Naive thymus-derived CD8-positive, alpha-beta T cell (primary cell): ENCODE data around the gene ZNF385C. TPM values are rescaled to one million over a fixed set of nuclear protein-coding genes. Genes with fewer than 3 reads are reported as not detected.

Experiments used
- ATAC-seq, 2 donors: fragments of 150-1000 bp; cut with Tn5 transposase in 1 of 2; sonication (Bioruptor Pico), chemical (Tn5 transposase) in 1 of 2; 1 replicate in 1 of 2; 2 replicates in 1 of 2; pipeline ENCODE4 v1.10.0; 2021; ENCODE audit warnings: mild to moderate bottlenecking in 2 of 2, moderate library complexity in 2 of 2
- POLR2A ChIA-PET: fragments of 350-600 bp; sonication (Branson Sonifier 250); formaldehyde crosslinking; loops from one replicate; lab custom pipeline; 2021; ENCODE audit warnings: antibody characterized with exemption; lab: Charles Lee
- DNase-seq, 10 donors: peaks; one replicate each; pipeline versions ENCODE4 v3.0.0 to v3.0.0-alpha.2; 2020 to 2022
- H3K27ac Mint-ChIP-seq, 10 donors: one replicate each; pipeline ENCODE4 v1.8.0; 2020 to 2022; ENCODE audit warnings: mild to moderate bottlenecking in 10 of 10, mixed read lengths in 10 of 10, moderate library complexity in 4 of 10, inconsistent platforms in 1 of 10
- H3K27me3 Mint-ChIP-seq, 5 donors: one replicate each; pipeline ENCODE4 v1.8.0; 2021 to 2022; ENCODE audit warnings: mixed read lengths in 5 of 5
- H3K36me3 Mint-ChIP-seq, 3 donors: one replicate each; pipeline ENCODE4 v1.8.0; 2020 to 2022; ENCODE audit warnings: mixed read lengths in 3 of 3, mild to moderate bottlenecking in 2 of 3, inconsistent platforms in 1 of 3
- H3K4me1 Mint-ChIP-seq, 4 donors: one replicate each; pipeline ENCODE4 v1.8.0; 2021 to 2022; ENCODE audit warnings: mixed read lengths in 4 of 4
- H3K4me3 Mint-ChIP-seq, 10 donors: one replicate each; pipeline ENCODE4 v1.8.0; 2020 to 2022; ENCODE audit warnings: mild to moderate bottlenecking in 10 of 10, mixed read lengths in 10 of 10, moderate library complexity in 6 of 10, inconsistent platforms in 1 of 10
- H3K9me3 Mint-ChIP-seq, 9 donors: one replicate each; pipeline ENCODE4 v1.8.0; 2020 to 2022; ENCODE audit warnings: mixed read lengths in 9 of 9, mild to moderate bottlenecking in 3 of 9, inconsistent platforms in 1 of 9, moderate library complexity in 1 of 9
- polyA plus RNA-seq, 3 donors: library from polyadenylated mRNA; unstranded; fragments of 300-500 nt; fragmentation: Illumina TruSeq; gene quantifications; one replicate each; pipeline ENCODE4 v1.2.3, GENCODE V29; 2021
- total RNA-seq, 8 experiments: library from RNA in 2 of 8; stranded (reverse) in 2 of 8; gene quantifications; one replicate each; pipeline ENCODE4 v1.2.3 and lab custom pipeline; 2021 to 2026

The ZNF385C gene
- total and polyA plus RNA-seq, 5 experiments from 2014 or later: 0.09 to 0.36 (median 0.14) TPM; not detected in 1

DNA sequence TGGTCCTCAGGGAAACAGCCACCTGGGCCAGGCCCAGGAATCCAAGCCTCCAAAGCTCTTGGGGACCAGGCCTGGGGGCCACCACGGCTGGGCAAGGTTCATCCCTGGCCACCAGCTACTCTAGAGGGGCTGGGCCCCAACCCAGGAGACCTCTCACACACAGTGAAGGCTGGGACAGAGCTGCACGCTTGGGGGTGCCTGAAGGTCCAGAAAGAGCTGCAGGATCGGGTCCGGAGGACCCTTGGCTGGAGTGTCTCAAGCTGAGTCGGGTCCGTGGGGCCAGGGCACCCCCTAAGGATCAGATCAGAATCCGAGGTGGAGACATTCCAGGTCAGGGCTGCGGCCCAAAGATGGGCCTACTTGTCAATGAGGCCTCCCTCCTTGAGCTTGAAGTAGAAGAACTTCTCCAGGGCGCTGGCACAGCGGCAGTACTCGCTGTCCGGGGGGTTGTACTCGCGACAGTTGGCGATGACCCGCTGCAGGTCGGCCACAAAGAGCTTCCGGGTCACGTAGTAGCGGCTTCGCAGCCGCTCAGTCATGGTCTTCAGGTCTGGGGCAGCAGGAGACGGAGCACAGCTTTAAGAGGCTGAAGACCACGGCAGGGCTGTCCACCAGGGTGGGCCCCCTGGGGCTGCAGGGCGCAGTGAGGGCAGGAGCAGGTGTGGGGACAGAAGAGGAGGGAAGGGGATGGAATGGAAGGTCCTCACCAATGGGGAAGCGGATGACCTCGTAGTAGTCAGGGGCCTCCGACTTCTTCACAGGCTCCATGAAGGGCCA, 15.2 kb upstream of the ZNF385C start:
- no peaks in the 10 kb centered on the region for H3K27me3 Mint-ChIP-seq
- ATAC-seq (no peak), DNase-seq (no peak)
- POLR2A ChIA-PET: interaction anchor here (0.7 to 8.1 kb wide), 10 partner anchors 12 to 175 kb away, joined by 3 to 83 read pairs (median 5); partner anchors contain the start of genes CNP, DNAJC7, NKIRAS2 and STAT5A
- H3K9me3 Mint-ChIP-seq: no peaks in the 10 kb centered on the region
- H3K4me1 Mint-ChIP-seq: peaks cover 22 to 62% (median 54%) of the 10 kb centered on the region in 4 donors
- H3K36me3 Mint-ChIP-seq: peaks cover 5 to 28% (median 14%) of the 10 kb centered on the region in 3 donors
- peak overlapping the region; percentile 51 to 100 (median 96) for H3K27ac Mint-ChIP-seq
- H3K4me3 Mint-ChIP-seq: peak overlapping the region in 1 of 10 donors; percentile 87

DNA sequence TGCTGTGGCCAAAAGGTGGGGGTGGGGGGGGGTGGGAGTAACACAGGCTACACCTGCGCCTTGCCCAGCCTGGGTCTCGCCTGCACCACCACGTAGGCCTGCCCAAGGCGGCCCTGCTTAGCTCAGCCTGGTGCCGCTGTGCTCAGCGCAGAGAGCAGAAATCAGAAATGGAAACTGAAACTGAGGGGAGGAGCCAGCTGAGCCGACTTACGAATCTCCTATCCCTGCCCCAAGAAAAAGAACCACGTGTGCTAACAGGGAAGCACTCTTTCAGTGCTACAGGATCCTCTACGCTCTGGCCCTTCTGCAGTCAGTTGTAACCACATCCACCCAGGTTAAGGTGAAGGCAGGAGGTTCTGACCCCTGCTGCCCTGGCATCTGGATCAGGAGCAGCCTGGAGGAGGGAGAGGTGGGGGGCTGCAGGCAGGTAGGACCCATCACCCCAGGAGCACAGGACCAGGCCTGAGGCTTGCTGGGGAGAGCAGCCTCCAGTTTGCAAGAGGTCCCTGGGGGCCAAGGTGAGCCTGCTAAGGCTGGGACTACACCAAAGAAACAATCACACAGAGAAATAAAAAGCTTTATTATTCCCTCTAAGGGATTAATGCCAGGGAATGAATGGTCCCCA, 14.4 kb upstream of the ZNF385C start, which contains the start of gene DHX58:
DHX58 (minus strand) TSS at position 163 of the 625 bp plus-strand sequence. CDS start 822 bp downstream, outside the sequence.
- peak; percentile 56 to 87 (median 76) for DNase-seq
- POLR2A ChIA-PET: interaction anchor here (0.6 to 8.1 kb wide), 19 partner anchors 8 to 424 kb away, joined by 3 to 83 read pairs (median 3); partner anchors contain the start of genes CNP, DNAJC7, EIF1 and GHDC
- Mint-ChIP-seq H3K27me3 (no peaks in the 10 kb centered on the region), H3K36me3 (peaks cover 5 to 36% (median 17%) of the 10 kb centered on the region in 3 donors), H3K27ac (peak within 1 kb of the TSS; percentile 93 to 100 (median 97)), H3K4me1 (peaks cover 22 to 67% (median 60%) of the 10 kb centered on the region in 4 donors), H3K9me3 (no peaks in the 10 kb centered on the region), H3K4me3 (peak within 1 kb of the TSS; percentile 86 to 98 (median 93))
- ATAC-seq: peak; percentile 88

DNA sequence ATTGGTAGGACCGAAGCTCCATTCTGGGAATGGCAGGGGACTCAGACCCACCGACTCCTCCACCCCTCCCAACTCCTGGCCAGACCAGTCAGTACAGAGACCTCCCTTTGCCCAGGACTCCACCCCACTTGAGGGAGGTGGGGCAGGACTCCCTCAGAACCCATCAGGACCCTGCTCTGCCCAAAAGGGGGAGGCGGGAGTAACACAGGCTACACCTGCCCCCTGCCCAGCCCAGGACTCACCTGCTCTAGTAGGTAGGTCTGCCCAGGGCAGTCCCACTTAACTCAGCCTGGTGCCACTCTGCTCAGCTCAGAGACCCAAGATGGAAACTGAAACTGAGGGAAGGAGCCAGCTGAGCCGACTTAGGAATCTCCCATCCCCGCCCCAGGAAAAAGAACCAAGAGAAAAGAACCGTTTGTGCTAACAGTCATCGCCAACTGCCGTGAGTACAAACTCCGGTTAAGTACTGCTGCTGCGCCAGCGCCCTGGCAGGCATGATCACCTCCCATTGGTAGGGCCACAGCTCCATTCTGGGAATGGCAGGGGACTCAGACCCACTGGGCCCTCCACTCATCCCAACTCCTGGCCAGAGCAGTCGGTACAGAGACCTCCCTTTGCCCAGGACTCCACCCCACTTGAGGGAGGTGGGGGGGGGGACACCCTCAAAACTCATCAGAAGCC, 13.7 kb upstream of the ZNF385C start:
- Mint-ChIP-seq H3K27ac (peak overlapping the region; percentile 93 to 100 (median 97)), H3K36me3 (peaks cover 5 to 34% (median 15%) of the 10 kb centered on the region in 3 donors), H3K4me3 (peak overlapping the region; percentile 86 to 98 (median 93)), H3K4me1 (peaks cover 21 to 66% (median 61%) of the 10 kb centered on the region in 4 donors), H3K27me3 (no peaks in the 10 kb centered on the region), H3K9me3 (no peaks in the 10 kb centered on the region)
- ATAC-seq (peak in 1 of 2 donors; percentile 12), DNase-seq (peak in 3 of 10 donors; percentile 17 to 29 (median 19))
- POLR2A ChIA-PET: interaction anchor here (0.7 to 8.1 kb wide), 18 partner anchors 8 to 424 kb away, joined by 3 to 83 read pairs (median 4); partner anchors contain the start of genes CNP, DNAJC7, EIF1 and HSPB9

DNA sequence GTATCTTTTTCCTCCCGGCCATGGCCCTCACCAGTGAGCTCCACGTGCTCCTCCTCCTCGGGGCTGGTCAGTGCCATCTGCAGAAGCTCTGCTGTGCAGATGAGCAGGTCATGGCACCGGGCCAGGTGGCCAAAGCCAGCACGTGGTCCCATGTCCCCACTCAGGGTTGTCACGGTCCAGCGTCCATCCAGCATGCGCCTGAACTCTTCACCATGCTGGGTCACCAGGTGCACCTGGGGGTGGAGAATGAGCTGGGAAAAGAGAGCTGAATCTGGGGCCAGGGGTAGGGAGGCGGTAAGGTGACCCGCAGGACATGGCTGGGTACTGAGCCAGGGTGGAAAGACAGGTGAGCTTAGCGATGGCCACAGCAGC, 13.0 kb upstream of the ZNF385C start:
- H3K9me3 Mint-ChIP-seq: no peaks in the 10 kb centered on the region
- POLR2A ChIA-PET: interaction anchor here (0.5 to 8.1 kb wide), 10 partner anchors 10 to 723 kb away, joined by 3 to 83 read pairs (median 4); partner anchors contain the start of genes CNP, DNAJC7, HSPB9 and KAT2A
- DNase-seq: no peak

DNA sequence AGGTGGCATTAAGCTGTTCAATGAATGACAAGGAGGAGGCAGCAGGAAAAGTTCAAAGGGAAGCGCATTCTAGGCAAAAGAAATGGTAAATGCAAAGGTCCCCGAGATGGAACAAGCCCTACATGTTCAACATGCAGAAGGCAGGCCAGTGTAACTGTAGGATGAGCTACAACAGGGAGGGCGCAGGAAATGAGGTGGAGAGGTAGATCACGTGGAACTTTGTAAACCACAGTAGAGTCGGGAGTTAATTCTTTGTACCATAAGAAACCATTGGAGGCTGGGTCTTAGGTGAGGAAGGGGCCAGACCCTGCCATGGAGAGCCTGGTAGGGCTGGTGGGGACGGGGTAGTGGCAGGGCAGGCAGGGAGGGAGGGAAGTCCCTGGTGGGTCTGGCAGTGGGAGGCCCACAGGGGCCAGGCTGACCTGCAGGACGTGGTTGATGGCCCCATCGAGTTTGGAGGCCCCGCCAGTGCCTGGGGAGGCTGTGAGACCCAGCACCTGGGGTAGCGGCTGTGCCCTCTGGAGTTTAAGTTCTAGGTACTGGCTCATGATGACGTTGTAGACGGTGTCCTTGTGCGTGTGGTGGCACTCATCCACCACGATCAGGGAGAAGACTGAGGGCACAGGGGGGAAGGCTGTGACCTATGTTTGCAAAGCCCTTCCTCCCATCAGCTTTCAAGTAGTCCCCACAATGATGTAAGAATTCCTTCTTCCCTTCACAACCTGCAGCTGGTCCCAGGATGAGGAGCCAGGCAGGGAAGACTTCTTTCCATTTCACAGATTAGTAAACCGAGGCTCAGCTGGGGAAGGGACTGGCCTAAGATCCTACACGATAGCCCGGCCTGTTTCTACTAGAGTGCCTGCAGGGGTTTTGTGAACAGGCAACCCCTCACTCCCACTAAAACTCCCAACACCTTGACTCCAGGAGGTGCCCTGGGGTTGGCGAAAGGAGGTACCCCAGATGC, 12.3 kb upstream of the ZNF385C start:
- peaks cover 0 to 33% (median 15%) of the 10 kb centered on the region in 3 donors for H3K36me3 Mint-ChIP-seq

More for the DNA sequence above, 13.0 kb upstream of the ZNF385C start:
- H3K4me1 Mint-ChIP-seq: peaks cover 19 to 65% (median 55%) of the 10 kb centered on the region in 4 donors
- no peaks in the 10 kb centered on the region for H3K27me3 Mint-ChIP-seq
- H3K36me3 Mint-ChIP-seq: peaks cover 0 to 29% (median 11%) of the 10 kb centered on the region in 3 donors
- ATAC-seq: no peak
- H3K27ac Mint-ChIP-seq: peak overlapping the region; percentile 35 to 100 (median 90)
- H3K4me3 Mint-ChIP-seq: peak overlapping the region; percentile 50 to 98 (median 92)

DNA sequence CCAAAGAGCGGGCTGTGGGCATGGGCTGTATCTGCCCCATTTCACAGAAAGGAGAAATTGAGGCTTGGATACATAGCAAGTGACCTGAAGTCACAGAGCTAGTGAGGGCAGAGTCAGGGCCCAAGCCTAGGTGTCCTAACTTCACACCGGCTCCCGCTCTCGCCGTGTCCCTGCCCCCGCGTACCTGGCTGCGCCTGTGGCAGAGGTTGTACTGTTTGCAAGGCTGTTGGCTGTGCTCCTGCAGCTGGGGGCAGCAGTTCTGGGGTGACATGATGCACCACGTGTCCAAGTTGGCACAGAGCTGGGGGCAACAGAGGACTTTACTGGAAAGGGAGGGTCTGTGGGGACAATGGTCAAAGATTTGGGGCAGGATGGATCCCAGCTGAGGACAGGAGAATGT, 10.8 kb upstream of the ZNF385C start:
- H3K4me1 Mint-ChIP-seq: peaks cover 19 to 56% (median 49%) of the 10 kb centered on the region in 4 donors
- H3K9me3 Mint-ChIP-seq: no peaks in the 10 kb centered on the region
- no peaks in the 10 kb centered on the region for H3K27me3 Mint-ChIP-seq
- H3K4me3 Mint-ChIP-seq: peak overlapping the region in 4 of 10 donors; percentile 12 to 33 (median 26)
- no peak for DNase-seq
- H3K27ac Mint-ChIP-seq: peak overlapping the region in 7 of 10 donors; percentile 21 to 91 (median 66)
- POLR2A ChIA-PET: interaction anchor here (2.3 to 8.1 kb wide), 2 partner anchors 9 to 91 kb away, joined by 4 to 83 read pairs; partner anchors contain the start of genes DNAJC7 and NKIRAS2
- no peak for ATAC-seq
- peaks cover 0 to 40% (median 15%) of the 10 kb centered on the region in 3 donors for H3K36me3 Mint-ChIP-seq

More for the DNA sequence above, 12.3 kb upstream of the ZNF385C start:
- POLR2A ChIA-PET: interaction anchor here (0.5 to 8.1 kb wide), 10 partner anchors 10 to 724 kb away, joined by 3 to 83 read pairs (median 4); partner anchors contain the start of genes CNP, DNAJC7, HSPB9 and KAT2A
- Mint-ChIP-seq H3K9me3 (no peaks in the 10 kb centered on the region), H3K27ac (peak overlapping the region; percentile 45 to 100 (median 88)), H3K4me1 (peaks cover 19 to 64% (median 53%) of the 10 kb centered on the region in 4 donors), H3K4me3 (peak overlapping the region; percentile 39 to 98 (median 68)), H3K27me3 (no peaks in the 10 kb centered on the region)
- no peak for ATAC-seq
- DNase-seq: no peak

DNA sequence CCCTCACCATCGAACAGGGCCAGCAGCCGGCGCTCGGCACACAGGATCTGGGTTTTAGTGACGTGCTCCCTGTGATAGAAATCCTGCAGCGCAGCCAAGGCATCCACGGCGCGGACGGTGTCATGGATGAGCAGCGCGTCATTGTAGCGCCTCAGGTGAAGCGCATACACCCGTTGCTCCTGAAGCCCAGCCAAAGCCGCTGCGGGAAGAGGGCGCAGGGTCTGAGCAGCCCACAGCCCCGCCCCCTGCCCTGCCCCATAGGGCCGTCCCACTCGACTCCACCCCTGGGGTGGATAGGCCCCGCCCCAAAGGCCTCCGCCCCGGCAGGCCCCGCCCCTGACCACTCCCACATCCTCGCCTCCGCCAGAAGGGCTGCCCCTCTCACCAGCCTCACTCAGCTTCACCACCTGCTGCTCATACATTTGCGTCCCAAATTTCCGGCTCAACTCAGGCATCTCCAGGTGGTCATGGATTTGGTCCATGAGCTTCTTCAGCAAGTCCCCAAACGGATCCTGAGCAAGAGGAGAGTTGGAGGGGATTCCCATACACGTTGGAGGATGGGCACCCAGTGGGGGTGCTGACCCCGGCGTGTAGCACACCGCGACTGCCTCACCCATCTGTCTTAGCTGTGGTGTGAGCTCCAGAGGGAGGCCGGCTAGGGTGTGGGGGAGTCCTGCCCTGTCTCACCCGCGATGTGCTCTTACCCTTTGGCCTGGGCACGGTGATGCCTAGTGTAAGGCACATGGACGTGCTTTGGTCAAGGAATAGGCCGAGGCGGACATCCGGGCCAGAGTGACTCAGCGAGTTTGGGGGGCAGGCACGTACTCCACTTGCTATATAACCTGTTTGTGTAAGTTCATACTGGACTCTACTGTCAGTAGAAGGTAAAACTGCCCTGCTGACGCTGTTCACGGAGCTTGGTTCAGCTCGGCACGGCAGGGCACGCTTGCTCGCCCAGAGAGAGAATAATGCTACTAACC, 9.6 kb upstream of the ZNF385C start:
- H3K36me3 Mint-ChIP-seq: peaks cover 0 to 48% (median 15%) of the 10 kb centered on the region in 3 donors
- H3K27me3 Mint-ChIP-seq: no peaks in the 10 kb centered on the region
- H3K4me3 Mint-ChIP-seq: peak overlapping the region; percentile 26 to 76 (median 60)
- ATAC-seq: peak; percentile 79 to 81
- H3K9me3 Mint-ChIP-seq: no peaks in the 10 kb centered on the region
- DNase-seq: peak; percentile 84 to 97 (median 90)
- POLR2A ChIA-PET: interaction anchor here (0.8 to 8.1 kb wide), 5 partner anchors 15 to 142 kb away, joined by 3 to 83 read pairs (median 4); partner anchors contain the start of genes DNAJC7 and NKIRAS2
- peaks cover 19 to 51% (median 45%) of the 10 kb centered on the region in 4 donors for H3K4me1 Mint-ChIP-seq
- peak overlapping the region in 9 of 10 donors; percentile 13 to 90 (median 58) for H3K27ac Mint-ChIP-seq

DNA sequence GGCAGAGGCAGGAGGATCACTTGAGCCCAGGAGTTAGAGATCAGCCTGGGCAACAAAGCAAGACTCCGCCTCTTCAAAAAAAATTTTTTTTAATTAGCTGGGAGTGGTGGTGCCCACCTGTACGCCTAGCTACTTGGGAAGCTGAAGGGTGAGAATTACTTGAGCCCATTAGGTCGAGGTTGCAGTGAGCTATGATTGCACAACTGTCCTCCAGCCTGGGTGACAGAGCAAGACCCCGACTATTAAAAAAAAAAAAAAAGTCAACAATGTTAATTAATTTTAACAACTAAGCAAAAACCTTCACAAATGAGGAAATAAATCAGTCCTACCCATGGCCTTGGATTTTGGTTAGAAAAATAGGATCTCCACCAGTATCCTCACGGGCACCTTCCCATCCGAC, 8.9 kb upstream of the ZNF385C start:
- peak overlapping the region in 1 of 10 donors; percentile 75 for H3K27ac Mint-ChIP-seq
- H3K36me3 Mint-ChIP-seq: peaks cover 0 to 49% (median 15%) of the 10 kb centered on the region in 3 donors
- H3K9me3 Mint-ChIP-seq: no peaks in the 10 kb centered on the region
- POLR2A ChIA-PET: interaction anchor here (0.6 to 1.3 kb wide), 6 partner anchors 33 to 458 kb away, joined by 3 to 7 read pairs (median 4); partner anchors contain the start of gene DNAJC7
- H3K4me3 Mint-ChIP-seq: peak overlapping the region in 9 of 10 donors; percentile 26 to 76 (median 61)
- no peaks in the 10 kb centered on the region for H3K27me3 Mint-ChIP-seq
- ATAC-seq: no peak
- H3K4me1 Mint-ChIP-seq: peaks cover 17 to 46% (median 39%) of the 10 kb centered on the region in 4 donors
- DNase-seq: no peak

DNA sequence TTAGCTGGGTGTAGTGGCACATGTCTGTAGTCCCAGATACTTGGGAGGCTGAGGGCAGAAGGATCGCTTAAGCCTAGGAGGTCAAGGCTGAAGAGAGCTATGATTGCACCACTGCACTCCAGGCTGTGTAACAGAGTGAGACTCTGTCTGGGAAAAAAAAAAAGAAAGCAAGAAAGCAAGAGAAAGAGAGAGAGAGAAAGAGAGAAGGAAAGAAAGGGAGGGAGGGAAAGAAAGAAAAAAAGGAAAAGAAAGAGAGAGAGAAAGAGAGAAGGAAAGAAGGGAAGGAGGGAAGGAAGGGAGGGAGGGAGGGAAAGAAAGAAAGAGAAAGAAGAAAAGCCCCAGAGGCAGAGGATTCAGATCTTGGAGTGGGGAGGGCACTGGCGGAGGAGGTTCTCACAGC, 7.7 kb upstream of the ZNF385C start:
- H3K4me3 Mint-ChIP-seq: peak overlapping the region in 2 of 10 donors; percentile 3 to 36
- peaks cover 0 to 49% (median 15%) of the 10 kb centered on the region in 3 donors for H3K36me3 Mint-ChIP-seq

More for the DNA sequence above, 7.7 kb upstream of the ZNF385C start:
- H3K27me3 Mint-ChIP-seq: no peaks in the 10 kb centered on the region
- H3K4me1 Mint-ChIP-seq: peaks cover 15 to 39% (median 28%) of the 10 kb centered on the region in 4 donors
- peak overlapping the region in 2 of 10 donors; percentile 46 to 67 for H3K27ac Mint-ChIP-seq
- ATAC-seq (no peak), DNase-seq (no peak)
- POLR2A ChIA-PET: interaction anchor here (0.5 to 1.3 kb wide), 2 partner anchors 32 to 702 kb away, joined by 7 read pairs; no protein-coding TSS in a partner anchor
- no peaks in the 10 kb centered on the region for H3K9me3 Mint-ChIP-seq
